Measurements from ENCODE around the gene OR52B4. TPM values are rescaled to one million over a fixed set of nuclear protein-coding genes. Genes with fewer than 3 reads are reported as not detected.
"Not testable (repeated sequence)": the region's sequence is repeated elsewhere in the genome, so short reads cannot be mapped to it uniquely, and the experiment has no call there.

The OR52B4 gene
- total RNA-seq = not detected in 2 replicates

DNA sequence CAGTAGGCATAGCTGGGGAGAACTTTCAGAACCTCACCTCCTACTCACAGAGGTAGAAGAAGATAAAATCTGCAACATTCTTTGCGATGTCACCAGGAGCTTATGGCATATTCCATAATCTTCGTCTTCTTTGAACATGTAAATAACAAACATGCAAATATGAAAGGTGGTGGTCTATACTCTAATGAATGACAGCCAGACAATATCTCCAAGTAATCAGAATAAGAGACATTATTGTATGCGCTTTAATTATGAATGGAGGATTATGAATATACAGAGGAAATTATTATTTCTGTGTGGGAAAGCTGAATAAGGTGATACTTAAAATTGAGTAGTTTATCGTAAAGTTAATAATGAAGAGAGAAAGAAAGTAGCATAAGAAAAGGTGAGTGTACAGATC is at the start of gene OR52B4:
OR52B4 (minus strand) TSS at position 101 of the 400 bp plus-strand sequence; CDS start at position 10, 91 bp downstream.
- no peak for DNase-seq (ENCODE audit: low read depth in 2 of 2)

DNA sequence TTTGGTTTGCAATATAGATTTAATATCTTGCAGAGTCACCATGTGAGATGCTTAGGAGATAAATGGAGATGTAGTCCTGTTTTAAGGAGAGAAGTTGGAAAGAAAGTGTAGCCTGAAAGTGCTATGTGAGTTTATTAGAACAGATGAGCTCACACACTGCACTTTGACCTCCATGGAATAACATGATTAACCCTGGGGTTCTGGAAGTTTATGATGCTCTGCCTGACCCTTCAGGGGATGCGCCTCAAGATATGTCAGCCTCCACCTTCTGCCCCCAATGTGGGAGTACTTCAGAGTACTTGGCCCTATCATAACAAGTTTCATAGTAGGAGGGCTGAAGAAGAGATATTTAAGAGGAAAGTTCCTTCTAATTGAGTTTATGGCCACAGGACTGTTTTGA is 48.6 kb upstream of the OR52B4 start:
- no peak for DNase-seq (ENCODE audit: low read depth in 2 of 2)

DNA sequence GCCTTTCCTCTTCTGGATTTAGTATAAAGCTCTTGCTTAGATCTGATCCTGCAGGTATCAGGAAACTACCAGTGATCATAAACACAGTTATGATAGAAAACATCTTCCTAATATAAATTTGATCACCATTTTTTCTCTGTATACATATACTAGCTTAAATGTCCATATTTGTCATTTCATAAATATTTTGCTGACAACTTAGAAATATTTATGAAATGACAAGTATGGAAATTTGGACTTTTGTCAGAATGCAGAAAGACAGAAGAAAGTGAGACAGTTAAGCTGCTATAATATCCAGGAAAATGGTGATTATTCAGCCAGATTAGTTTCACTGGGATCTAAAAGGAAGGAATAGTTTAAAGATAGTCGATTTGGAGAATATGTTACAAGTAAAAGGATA is 48.1 kb upstream of the OR52B4 start:
- no peak for DNase-seq (ENCODE audit: low read depth in 2 of 2)

DNA sequence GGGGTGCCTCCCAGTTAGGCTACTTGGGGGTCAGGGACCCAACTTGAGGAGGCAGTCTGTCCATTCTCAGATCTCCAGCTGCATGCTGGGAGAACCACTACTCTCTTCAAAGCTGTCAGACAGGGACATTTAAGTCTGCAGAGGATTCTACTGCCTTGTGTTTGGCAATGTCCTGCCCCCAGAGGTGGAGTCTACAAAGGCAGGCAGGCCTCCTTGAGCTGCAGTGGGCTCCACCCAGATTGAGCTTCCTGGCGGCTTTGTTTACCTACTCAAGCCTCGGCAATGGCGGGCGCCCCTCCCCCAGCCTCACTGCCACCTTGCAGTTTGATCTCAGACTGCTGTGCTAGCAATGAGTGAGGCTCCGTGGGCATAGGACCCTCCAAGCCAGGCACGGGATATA is 38.0 kb upstream of the OR52B4 start:
- not testable (repeated sequence) for DNase-seq (ENCODE audit: low read depth in 2 of 2)

DNA sequence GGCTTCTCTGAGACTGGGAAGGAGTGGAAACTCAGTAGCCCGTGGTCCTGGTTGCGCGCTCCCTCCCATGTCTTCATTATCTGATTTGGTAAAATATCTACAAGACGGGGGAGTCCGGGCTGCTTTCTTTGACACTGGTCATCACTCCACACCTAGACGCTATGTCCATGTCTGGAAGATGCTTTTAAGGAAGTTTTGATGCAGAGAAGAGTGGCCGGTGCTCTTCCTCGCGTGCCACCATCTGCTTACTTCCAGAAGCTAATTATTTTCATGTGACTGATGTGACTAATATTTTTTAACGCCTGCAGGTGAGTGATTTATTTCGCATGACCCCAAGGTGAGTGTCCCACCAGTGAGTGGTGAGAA is 25.7 kb upstream of the OR52B4 start:
- DNase-seq (ENCODE audit: low read depth in 2 of 2) = no peak

DNA sequence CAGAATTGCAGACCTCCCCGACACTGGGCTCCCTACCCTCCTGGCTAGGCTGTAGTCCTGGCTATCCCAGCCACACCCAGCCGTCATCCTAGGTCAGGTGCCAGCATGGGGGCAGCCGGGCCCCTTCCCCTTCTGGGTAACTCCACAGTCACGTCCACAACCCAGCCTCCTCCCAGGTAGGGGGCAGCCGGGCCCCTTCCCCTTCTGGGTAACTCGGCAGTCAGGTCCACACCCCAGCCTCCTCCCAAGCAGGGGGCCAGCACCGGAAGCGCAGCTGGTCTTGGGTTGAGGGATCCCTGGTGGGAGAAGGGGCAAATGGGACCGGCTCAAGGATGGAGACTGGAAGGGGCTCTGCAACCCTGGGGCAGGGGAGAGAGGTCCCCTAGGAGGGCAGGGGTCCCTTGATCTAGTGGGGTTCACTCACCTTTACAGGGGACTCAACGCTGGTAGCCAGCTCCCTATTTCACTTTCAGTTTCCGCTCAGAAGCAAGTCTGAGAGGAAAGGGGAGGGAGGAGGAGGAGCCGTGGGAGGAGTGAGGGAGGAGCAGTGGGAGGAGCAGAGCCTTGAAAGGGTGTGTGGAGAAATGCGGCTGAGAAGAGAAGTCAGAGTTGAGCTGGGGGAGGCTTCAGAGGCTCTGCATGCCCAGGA is 25.1 kb upstream of the OR52B4 start, which contains the start of gene TRIM21:
TRIM21 (minus strand) TSS at position 494 of the 649 bp plus-strand sequence. CDS start 3,293 bp downstream, outside the sequence.
- peak; percentile 29 to 76 for DNase-seq (ENCODE audit: low read depth in 2 of 2)

DNA sequence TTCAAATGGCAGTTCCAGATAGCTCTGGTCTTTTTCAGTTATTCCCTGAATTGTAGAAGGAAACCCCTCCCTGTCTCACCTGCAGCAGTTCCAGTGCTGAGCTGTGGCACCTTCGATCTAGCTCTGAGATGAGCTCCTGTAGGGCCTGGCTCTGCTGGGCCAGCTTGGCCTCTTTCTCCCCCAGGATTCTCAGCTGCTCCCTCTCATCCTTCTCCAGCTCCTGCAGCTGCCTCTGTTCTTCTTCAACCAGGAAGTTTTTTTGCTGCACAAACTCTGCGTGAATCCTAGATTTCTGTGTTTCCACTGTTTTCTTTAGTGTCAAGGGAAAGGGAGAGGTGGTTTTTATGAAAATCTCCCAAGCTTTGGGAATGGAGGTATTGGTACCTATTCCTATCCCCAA is 20.0 kb upstream of the OR52B4 start:
- DNase-seq (ENCODE audit: low read depth in 2 of 2) = no peak

DNA sequence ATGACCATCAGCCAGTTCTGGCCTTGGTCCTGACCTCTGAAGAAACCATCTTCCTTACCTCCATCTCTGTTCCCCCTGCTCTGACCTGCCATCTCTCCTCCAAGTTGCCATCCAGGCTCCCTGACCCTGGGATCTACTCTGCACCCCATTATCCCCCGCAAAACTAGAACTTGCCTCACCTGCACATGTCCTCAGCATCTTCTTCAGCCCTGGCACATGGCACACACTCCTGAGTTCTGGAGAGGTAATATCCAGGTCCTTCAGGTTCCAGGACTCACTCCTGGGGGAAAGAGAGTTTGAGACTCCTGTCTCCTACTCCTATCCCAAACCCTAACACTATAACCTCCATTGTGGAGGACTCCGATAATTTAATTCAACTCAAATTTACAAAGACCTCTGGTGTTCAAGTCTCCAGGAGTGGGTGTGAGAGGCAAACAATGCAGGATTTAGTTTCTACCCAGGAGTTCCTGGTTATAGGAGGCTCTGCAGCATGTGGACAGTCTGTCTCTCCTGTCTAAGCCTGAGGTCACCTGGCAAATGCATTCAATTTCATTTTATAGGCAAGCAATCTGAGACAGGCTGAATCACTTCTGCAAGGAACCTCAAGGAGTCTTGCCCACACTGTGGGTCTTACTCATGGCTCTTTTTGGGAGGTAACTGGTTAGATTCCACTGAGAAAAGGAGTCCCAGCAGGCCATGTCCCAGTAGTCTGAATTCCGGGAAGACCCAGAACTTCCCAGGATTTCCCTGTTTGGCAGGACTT is 18.0 kb upstream of the OR52B4 start:
- no peak for DNase-seq (ENCODE audit: low read depth in 2 of 2)

DNA sequence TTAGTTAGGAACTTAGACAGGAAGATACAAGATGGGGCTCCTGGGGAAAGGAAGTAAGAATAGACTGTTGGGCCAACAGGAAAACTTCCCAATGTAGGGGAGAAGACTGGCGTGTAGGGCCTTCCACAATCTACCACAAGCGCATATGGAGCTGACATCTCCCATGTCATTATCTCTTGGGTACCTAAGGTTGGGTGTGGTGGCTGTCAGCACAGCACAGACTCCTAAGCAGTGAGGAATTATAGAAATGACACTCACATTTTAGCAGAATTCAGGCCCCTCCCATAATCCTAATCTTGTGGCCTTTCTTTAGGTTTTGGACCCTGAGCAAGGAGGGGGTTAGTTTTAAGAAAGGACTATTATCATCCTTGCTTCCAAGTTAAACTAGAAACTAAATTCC is 13.7 kb upstream of the OR52B4 start:
- DNase-seq (ENCODE audit: low read depth in 2 of 2) = no peak

DNA sequence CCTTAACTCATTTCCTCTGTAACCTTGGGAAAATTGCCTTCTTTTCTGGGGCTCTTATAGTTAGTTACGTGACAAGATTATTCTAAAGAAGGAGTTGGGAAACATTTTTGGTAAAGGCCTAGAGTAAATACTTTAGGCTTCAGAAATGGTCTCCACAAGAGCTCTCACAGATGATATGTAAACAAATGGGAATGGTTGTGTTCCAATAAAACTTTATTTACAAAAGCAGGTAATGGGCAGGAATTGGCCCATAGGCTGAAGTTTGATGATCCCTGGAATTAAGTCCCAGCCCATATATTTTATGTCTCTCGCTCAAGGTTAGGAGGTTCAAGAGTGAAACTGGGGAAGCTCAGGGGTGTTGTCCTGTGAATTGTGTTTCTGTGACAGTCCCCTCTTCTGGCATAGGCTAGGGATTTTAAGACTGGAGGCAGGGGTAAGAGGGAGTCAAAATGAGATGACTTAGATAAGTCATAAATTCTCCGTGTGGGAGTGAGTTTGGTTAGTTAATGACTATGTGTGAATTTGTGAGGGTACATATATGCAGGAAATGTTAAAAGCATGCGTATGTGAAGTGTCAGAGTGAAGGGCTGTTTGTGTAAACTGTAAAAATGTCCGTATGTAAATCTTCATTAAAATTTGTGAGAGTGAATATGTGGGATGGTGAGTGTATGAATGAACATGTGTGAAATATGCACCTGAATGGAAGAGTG is 7.4 kb upstream of the OR52B4 start:
- no peak for DNase-seq (ENCODE audit: low read depth in 2 of 2)

DNA sequence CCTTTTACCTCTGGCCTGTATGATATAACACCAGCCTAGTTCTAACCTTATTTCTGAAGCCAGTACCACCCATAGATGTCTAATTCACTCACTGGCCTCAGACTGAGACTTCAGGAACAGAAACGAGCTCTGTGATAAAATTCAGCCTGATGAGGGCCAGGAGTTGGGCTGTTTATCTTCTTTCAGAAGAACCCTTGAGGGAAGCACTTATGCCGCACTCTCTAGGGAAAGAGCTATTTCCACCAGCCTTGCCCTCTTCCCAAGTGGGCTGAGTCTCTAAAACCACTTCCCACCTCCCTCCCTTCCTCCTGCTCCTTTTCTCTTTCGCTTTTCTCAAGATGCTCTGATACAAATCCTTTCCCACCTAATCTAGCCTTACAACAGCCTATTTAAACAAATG is 2.0 kb upstream of the OR52B4 start:
- DNase-seq (ENCODE audit: low read depth in 2 of 2) = no peak

DNA sequence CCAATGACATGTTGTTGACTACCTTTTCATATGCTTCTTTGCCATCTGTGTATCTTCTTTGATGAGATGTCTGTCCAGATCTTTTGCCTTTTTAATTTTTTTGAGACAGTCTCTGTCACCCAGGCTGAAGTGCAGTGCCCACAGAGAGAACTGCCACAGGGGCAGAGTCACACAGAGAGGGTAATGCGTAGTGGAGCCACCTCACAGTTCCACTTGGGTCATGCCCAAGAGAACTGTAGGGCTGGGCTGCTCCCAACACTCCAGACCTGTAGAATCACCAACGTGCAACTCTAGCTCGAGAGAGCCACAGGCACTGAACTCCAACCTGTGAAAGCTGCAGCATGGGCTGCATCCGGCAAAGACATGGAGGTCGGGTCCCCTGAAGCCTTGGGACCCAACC is 20.0 kb downstream of the OR52B4 start:
- not testable (repeated sequence) for DNase-seq (ENCODE audit: low read depth in 2 of 2)

DNA sequence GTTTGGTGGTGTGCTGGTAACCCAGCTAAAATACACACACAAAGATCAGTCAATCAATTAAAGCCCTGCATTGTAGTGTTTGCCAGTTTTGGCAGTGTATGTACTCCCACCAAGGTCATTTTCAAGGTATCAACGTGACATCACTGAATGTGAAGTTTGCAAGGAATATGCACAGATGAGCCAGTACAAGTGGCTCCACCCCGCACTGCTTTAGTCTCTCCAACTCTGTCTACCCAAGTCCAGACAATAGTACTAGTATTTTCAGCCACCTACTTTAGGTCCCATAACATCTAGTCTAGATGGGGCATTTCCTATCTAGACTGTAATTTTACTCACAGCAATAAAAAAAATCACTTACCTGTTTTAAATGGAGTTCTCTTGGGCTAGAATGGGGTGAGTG is 22.8 kb downstream of the OR52B4 start:
- DNase-seq (ENCODE audit: low read depth in 2 of 2) = not testable (repeated sequence)

DNA sequence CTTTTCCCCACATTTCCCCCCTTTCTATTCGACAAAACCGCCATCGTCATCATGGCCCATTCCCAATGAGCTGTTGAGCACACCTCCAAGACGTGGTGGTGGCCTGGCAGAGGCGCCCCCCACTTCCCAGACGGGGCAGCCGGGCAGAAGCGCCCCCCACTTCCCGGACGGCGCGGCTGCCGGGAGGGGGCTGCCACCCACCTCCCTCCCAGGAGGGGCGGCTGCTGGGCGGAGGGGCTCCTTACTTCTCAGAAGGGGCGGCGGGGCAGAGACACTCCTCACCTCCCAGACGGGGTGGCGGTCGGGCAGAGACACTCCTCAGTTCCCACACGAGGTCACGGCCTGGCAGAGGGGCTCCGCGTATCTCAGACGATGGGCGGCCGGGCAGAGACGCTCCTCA is 33.8 kb downstream of the OR52B4 start:
- not testable (repeated sequence) for DNase-seq (ENCODE audit: low read depth in 2 of 2)

Other genes with a start within 250 kb of the OR52B4 start
- 25.9 and 29.1 TPM in 2 replicates for gene TRIM21, start 25.3 kb upstream of the OR52B4 start, total RNA-seq
- not detected in 2 replicates for gene OR52K2, start 80.9 kb upstream of the OR52B4 start, total RNA-seq
- gene OR52K1, start 114.3 kb upstream of the OR52B4 start, total RNA-seq = not detected in 2 replicates
- not detected in 2 replicates for gene OR52M1, start 176.8 kb upstream of the OR52B4 start, total RNA-seq
- not detected in 2 replicates for gene OR52I2, start 213.4 kb upstream of the OR52B4 start, total RNA-seq
- gene OR52I1, start 225.7 kb upstream of the OR52B4 start, total RNA-seq = not detected in 2 replicates
- gene TRIM68, start 239.8 kb upstream of the OR52B4 start, total RNA-seq = 7.4 and 10.1 TPM in 2 replicates

Measured in dermis microvascular lymphatic vessel endothelial cell (primary cell).